ENCODE measurements around the gene TAGAP.
"Not testable (repeated sequence)": the region's sequence is repeated elsewhere in the genome, so short reads cannot be mapped to it uniquely, and the experiment has no call there.

TAGAP gene

GRCh38 chr6:159030168-159030567, 14.6 kb downstream of the TAGAP start:
- no peak for TF ChIP-seq CTCF (conservative IDR thresholded peaks at IDR 0.05; ENCODE audit: low read length)
- DNase-seq (ENCODE audit: low read depth), result no peak
- no peak overlapping the region for H3K4me3 ChIP-seq (ENCODE audit: low read length)

GRCh38 chr6:159025224-159025623, 19.6 kb downstream of the TAGAP start:
- DNase-seq (ENCODE audit: low read depth); H3K4me3 ChIP-seq (ENCODE audit: low read length): not testable (repeated sequence)

- H3K4me3 ChIP-seq (ENCODE audit: low read length), result no peak overlapping the region
- DNase-seq (ENCODE audit: low read depth), result no peak
- no peak for TF ChIP-seq CTCF (conservative IDR thresholded peaks at IDR 0.05; ENCODE audit: low read length)
Observed at GRCh38 chr6:159023893-159024292, 20.9 kb downstream of the TAGAP start.

- H3K4me3 ChIP-seq (ENCODE audit: low read length), result no peak overlapping the region
- TF ChIP-seq CTCF (conservative IDR thresholded peaks at IDR 0.05; ENCODE audit: low read length), result no peak
- DNase-seq (ENCODE audit: low read depth), result no peak
Observed at GRCh38 chr6:159020011-159020410, 24.8 kb downstream of the TAGAP start.

GRCh38 chr6:159017757-159018559, 26.8 kb downstream of the TAGAP start:
- DNase-seq (ENCODE audit: low read depth), result no peak
- no peak for TF ChIP-seq CTCF (conservative IDR thresholded peaks at IDR 0.05; ENCODE audit: low read length)
- no peak overlapping the region for H3K4me3 ChIP-seq (ENCODE audit: low read length)

- no peak for DNase-seq (ENCODE audit: low read depth)
- H3K4me3 ChIP-seq (ENCODE audit: low read length), result no peak overlapping the region
- TF ChIP-seq CTCF (conservative IDR thresholded peaks at IDR 0.05; ENCODE audit: low read length), result no peak
Observed at GRCh38 chr6:159014406-159014805, 30.4 kb downstream of the TAGAP start.

- H3K4me3 ChIP-seq (ENCODE audit: low read length), result no peak overlapping the region
- peak; percentile 68 for DNase-seq (ENCODE audit: low read depth)
- no peak for TF ChIP-seq CTCF (conservative IDR thresholded peaks at IDR 0.05; ENCODE audit: low read length)
Observed at GRCh38 chr6:159013229-159013628, 31.6 kb downstream of the TAGAP start.
